Right hindlimb (tissue), 1 donor: ENCODE data around the gene LRRC10B.

Experiments
- DNase-seq: peaks from one replicate; pipeline ENCODE4 v3.0.0-alpha.2; 2018

LRRC10B gene

GRCh38 chr11:61510166-61510919 is 1.8 kb downstream of the LRRC10B start:
- DNase-seq, result no peak

- no peak for DNase-seq
Observed at GRCh38 chr11:61510974-61511373, 2.4 kb downstream of the LRRC10B start.

GRCh38 chr11:61511383-61511782 is 2.8 kb downstream of the LRRC10B start:
- no peak for DNase-seq

- no peak for DNase-seq
Observed at GRCh38 chr11:61512435-61512834, 3.9 kb downstream of the LRRC10B start.

GRCh38 chr11:61513143-61513765 is 4.7 kb downstream of the LRRC10B start:
- DNase-seq, result no peak

GRCh38 chr11:61514050-61514917 is 5.7 kb downstream of the LRRC10B start:
- DNase-seq, result no peak

- no peak for DNase-seq
Observed at GRCh38 chr11:61515686-61516085, 7.1 kb downstream of the LRRC10B start.

GRCh38 chr11:61516191-61516590 is 7.6 kb downstream of the LRRC10B start:
- no peak for DNase-seq

- DNase-seq, result peak; percentile 66
Observed at GRCh38 chr11:61516675-61517572, 8.4 kb downstream of the LRRC10B start.

- DNase-seq, result no peak
Observed at GRCh38 chr11:61518032-61518795, 9.7 kb downstream of the LRRC10B start.

- DNase-seq, result no peak
Observed at GRCh38 chr11:61522881-61523280, 14.3 kb downstream of the LRRC10B start.

GRCh38 chr11:61524446-61524845 is 15.9 kb downstream of the LRRC10B start:
- DNase-seq, result no peak

- no peak for DNase-seq
Observed at GRCh38 chr11:61524963-61525587, 16.5 kb downstream of the LRRC10B start.

GRCh38 chr11:61526229-61526628 is 17.7 kb downstream of the LRRC10B start:
- DNase-seq, result no peak

- DNase-seq, result no peak
Observed at GRCh38 chr11:61526956-61527731, 18.6 kb downstream of the LRRC10B start.

GRCh38 chr11:61528114-61528513 is 19.6 kb downstream of the LRRC10B start:
- DNase-seq, result no peak

GRCh38 chr11:61529537-61530225 is 21.1 kb downstream of the LRRC10B start:
- DNase-seq, result no peak

- no peak for DNase-seq
Observed at GRCh38 chr11:61531044-61531443, 22.5 kb downstream of the LRRC10B start.

GRCh38 chr11:61532134-61533038 is 23.8 kb downstream of the LRRC10B start:
- no peak for DNase-seq
